Right kidney (tissue), 9 donors: ENCODE measurements around the gene TRPT1.
A peak's percentile ranks its signal among the peaks of the same experiment; 100 is the strongest.

Source experiments
- DNase-seq: peaks from one replicate; pipeline ENCODE4 v3.0.0-alpha.2; 2016
- long read RNA-seq, 8 donors: transcript quantifications; one replicate each; lab custom pipeline, GENCODE V29; 2026

The TRPT1 gene, protein sequence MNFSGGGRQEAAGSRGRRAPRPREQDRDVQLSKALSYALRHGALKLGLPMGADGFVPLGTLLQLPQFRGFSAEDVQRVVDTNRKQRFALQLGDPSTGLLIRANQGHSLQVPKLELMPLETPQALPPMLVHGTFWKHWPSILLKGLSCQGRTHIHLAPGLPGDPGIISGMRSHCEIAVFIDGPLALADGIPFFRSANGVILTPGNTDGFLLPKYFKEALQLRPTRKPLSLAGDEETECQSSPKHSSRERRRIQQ
- long read RNA-seq, donor 1, transcript TRPT1-201 (8 exons, 962 nt) = major isoform, 10 of 19 reads
- long read RNA-seq, donor 1, partial matches to known transcripts = 0 of 19 reads
- long read RNA-seq, donor 1, other reads (novel, unspliced or antisense) = 0 of 19 reads
- long read RNA-seq, donor 2, transcript TRPT1-201 (8 exons, 962 nt) = major isoform, 7 of 46 reads
- long read RNA-seq, donor 2, partial matches to known transcripts = 30 of 46 reads
- long read RNA-seq, donor 2, other reads (novel, unspliced or antisense) = 7 of 46 reads
- long read RNA-seq, donor 3, transcript TRPT1-201 (8 exons, 962 nt) = major isoform, 8 of 15 reads
- long read RNA-seq, donor 3, partial matches to known transcripts = 0 of 15 reads
- long read RNA-seq, donor 3, other reads (novel, unspliced or antisense) = 0 of 15 reads
- long read RNA-seq, donor 4, transcript TRPT1-203 (7 exons, 865 nt) = minor isoform, 6 of 17 reads
- long read RNA-seq, donor 4, transcript TRPT1-201 (8 exons, 962 nt) = major isoform, 11 of 17 reads
- long read RNA-seq, donor 4, partial matches to known transcripts = 0 of 17 reads
- long read RNA-seq, donor 4, other reads (novel, unspliced or antisense) = 0 of 17 reads
- long read RNA-seq, donor 5, transcript TRPT1-201 (8 exons, 962 nt) = major isoform, 11 of 21 reads
- long read RNA-seq, donor 5, transcript TRPT1-203 (7 exons, 865 nt) = minor isoform, 7 of 21 reads
- long read RNA-seq, donor 5, partial matches to known transcripts = 0 of 21 reads
- long read RNA-seq, donor 5, other reads (novel, unspliced or antisense) = 0 of 21 reads
- long read RNA-seq, donor 6, transcript TRPT1-201 (8 exons, 962 nt) = major isoform, 9 of 12 reads
- long read RNA-seq, donor 6, partial matches to known transcripts = 0 of 12 reads
- long read RNA-seq, donor 6, other reads (novel, unspliced or antisense) = 0 of 12 reads
- long read RNA-seq, donor 7, transcript TRPT1-201 (8 exons, 962 nt) = major isoform, 13 of 22 reads
- long read RNA-seq, donor 7, transcript TRPT1-203 (7 exons, 865 nt) = minor isoform, 5 of 22 reads
- long read RNA-seq, donor 7, partial matches to known transcripts = 0 of 22 reads
- long read RNA-seq, donor 7, other reads (novel, unspliced or antisense) = 0 of 22 reads
- long read RNA-seq, donor 8, transcript TRPT1-201 (8 exons, 962 nt) = major isoform, 11 of 307 reads
- long read RNA-seq, donor 8, partial matches to known transcripts = 141 of 307 reads
- long read RNA-seq, donor 8, other reads (novel, unspliced or antisense) = 153 of 307 reads

GRCh38 chr11:64225608-64226506, at the start of gene TRPT1, which contains the start of gene NUDT22:
TRPT1 (minus strand) TSS chr11:64226186; CDS start chr11:64225860, 326 bp downstream.
NUDT22 (plus strand) TSS chr11:64226274; CDS start chr11:64226653, 379 bp downstream.
- DNase-seq = peak; percentile 92

DNA sequence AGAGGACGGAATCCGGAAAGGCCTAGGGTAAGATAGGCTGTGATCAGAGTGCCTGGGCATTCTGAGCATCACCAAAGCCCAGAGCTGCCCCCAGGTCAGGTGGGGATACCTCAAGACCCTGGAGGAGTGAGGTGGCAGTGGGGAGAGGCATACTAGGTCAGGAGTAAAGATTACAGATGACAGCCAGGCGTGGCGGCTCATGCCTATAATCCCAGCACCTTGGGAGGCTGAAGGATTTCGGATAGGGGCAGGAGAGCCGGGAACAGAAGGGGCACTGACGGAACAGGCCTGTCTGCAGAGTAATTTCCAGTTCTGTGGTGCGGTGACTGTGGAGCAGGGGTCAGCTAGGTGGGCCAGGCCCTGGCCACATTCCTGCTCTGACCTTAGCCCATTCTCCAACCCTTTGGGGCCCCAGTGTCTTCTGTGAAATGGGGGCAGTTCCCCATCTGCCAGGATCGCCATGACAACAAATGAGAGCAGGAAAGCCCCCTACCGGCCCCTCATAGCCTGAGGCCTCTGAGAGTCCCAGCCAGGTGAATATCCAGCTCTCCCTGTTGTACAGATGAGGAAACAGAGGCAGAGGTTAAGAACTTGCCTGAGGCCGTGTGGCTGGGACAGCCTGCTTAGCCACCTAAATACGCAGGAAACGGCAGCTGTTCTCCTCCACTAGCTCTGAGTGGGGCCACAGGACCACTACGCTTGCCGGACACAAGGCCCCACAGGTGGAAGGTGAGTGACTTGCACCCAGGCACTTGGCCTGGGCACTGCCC, 49.2 kb upstream of the TRPT1 start:
- DNase-seq = no peak

- peak; percentile 98 for DNase-seq
Observed at GRCh38 chr11:64269540-64270220, 43.7 kb upstream of the TRPT1 start.

DNA sequence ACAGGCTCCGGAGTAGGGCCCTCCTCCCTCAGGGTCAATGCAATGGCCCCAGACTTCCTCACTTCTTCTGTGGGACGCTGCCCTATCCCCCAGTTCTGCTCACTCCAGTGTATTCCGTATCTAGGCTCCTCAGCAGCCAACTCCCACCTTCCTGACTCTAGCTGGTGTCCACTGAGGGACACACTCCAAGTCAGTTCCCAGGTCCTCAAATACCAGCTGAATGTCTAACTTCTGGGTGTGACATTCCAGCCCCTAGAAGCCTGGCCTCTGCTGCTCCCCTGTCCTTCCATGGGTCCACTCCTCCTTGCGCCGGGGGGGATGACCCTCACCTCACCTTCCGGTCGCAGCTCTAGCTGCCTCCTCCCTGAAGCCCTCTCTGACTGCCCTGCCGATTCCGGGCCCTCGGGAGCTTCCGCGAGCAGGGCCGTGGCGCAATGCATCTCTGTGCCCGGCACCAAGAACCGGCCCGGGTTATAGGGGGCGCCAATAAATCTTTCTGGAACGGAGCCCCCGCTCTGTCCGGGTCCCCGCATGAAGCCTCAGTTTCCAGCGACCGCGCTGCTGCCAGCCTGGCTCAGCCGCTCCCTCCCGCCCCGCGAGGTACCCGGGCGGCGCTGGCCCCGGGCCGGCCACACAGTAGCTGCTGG, 43.0 kb upstream of the TRPT1 start:
- DNase-seq = peak; percentile 37

DNA sequence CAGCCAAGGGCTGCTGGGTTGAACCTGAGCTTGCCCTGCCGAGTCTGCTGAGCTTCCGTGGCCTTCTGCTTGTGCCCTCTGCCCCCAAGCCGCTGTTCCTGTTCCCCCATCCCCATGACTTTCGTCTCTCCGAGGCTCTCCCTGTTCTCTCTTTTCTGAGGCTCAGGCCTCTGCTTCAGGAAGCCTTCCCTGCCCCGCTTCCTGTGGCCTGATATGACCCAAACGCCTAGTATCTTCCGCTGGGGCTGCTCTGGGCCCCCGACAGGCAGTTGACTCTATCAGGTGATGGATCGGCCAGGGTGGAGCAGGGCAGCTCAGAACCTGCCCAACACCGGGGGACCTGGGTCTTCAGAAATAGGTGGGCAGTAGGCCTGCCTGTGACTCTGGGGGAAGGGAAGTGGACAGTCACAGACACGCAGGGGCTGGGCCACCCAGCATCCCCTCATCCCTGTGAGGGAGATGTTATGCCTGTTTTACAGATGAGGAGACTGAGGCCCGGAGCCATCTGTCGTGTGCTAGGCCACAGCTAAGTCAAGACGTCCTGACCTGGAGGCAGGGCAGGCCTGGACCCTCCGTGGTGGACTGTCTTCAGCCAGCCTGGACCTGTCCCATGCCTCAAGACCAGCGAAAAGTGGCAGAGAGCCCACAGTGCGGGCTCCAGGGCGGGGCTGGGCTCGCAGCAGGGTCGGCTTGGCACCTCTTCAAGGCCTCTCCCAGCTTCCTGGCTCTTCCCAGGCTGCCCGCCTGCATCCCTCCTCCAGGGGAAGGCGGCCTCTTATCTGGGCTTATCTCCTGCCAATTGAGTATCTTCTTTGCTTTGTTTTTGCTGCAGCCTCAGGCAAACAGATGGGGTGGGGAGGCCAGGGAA, 42.3 kb upstream of the TRPT1 start:
- DNase-seq = no peak

- no peak for DNase-seq
Observed at GRCh38 chr11:64267207-64267945, 41.4 kb upstream of the TRPT1 start.

DNA sequence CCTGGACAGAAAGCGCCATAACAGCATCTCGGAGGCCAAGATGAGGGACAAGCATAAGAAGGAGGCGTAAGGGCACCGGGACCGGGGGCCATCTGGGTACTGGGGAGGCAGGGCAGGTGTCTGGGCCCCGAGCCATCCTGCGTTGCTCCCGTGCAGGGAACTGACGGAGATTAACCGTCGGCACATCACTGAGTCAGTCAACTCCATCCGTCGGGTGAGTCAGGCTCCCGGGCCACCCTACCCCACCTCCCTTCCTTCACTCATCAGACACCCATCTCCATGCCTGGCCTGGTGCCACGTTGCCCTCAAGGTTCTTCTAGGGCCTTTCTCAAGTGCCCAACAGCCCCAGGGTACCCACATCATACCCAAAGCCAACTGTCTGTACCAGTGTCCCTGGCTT, 40.4 kb upstream of the TRPT1 start:
- no peak for DNase-seq

- DNase-seq = no peak
Observed at GRCh38 chr11:64265176-64266160, 39.5 kb upstream of the TRPT1 start.

GRCh38 chr11:64264371-64264852, 38.4 kb upstream of the TRPT1 start:
- DNase-seq = no peak

GRCh38 chr11:64263947-64264317, 37.9 kb upstream of the TRPT1 start:
- no peak for DNase-seq

- peak; percentile 41 for DNase-seq
Observed at GRCh38 chr11:64263021-64263946, 37.3 kb upstream of the TRPT1 start.

DNA sequence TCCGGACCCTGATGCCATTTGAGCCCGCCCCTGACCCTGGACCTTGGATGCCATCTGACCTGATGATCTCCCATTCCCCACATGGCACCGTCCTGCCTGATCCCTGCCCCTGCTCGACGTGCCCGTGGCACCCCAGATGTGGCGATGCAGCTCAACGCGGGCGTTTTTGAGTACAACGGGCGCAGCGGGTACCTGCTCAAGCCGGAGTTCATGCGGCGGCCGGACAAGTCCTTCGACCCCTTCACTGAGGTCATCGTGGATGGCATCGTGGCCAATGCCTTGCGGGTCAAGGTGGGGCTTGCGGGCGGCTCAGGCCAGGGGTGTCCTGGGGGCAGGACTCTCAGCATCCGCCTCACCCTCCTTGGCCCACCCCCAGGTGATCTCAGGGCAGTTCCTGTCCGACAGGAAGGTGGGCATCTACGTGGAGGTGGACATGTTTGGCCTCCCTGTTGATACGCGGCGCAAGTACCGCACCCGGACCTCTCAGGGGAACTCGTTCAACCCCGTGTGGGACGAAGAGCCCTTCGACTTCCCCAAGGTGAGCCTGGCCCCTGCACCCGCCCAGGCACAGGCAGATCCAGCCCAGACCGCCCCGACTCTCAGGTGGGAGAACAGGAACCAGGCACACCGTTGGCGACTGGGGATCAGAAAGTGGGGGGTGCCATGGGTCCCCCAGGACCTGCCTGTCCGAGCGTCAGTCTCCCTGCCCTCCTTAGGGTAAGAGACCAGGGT, 36.5 kb upstream of the TRPT1 start:
- no peak for DNase-seq

DNA sequence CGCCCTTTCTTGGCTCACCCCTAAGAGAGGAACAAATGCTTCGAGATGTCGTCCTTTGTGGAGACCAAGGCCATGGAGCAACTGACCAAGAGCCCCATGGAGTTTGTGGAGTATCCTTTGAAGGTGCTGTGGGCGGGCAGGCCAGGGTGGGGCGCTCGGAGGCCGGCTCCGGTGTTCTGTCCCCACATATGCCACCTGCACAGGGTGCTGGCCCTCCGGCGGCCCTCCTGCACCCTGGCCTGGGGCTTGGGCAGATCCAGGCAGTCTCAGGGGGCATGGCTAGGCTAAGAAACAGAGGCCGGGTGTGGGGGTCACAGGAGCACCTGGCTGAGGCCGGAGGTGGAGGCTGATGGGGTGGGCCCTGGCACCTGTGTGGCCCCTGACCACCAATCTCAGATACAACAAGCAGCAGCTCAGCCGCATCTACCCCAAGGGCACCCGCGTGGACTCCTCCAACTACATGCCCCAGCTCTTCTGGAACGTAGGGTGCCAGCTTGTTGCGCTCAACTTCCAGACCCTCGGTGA, 35.6 kb upstream of the TRPT1 start:
- no peak for DNase-seq
